ENCODE data around the gene PACRG. TPM values are rescaled to one million over a fixed set of nuclear protein-coding genes. Genes with fewer than 3 reads are reported as not detected.

PACRG gene
- total and polyA plus RNA-seq, 2 donors from 2014 or later, result 7.4 to 20.0 TPM

DNA sequence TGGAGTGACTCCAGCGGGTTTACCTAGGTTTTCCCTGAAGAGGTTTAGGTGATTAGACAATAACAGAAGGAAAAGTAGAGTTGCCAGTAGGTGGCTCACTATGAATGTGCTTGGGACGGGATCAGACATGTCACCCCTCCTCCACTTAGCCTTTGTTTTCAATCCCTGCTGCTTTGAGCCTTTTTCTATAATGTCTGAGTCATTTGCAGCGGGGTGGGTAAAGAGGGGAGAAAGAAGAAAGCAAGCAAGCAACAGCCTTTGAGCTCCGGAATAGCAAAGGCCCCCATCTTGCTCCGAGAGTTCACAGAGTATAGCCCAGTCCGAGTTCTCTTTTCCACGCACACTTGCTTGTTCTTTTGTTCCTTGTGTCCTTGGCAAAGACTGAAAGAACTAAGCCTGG lies 129.1 kb downstream of the PACRG start:
- TF ChIP-seq, protein P1, sequence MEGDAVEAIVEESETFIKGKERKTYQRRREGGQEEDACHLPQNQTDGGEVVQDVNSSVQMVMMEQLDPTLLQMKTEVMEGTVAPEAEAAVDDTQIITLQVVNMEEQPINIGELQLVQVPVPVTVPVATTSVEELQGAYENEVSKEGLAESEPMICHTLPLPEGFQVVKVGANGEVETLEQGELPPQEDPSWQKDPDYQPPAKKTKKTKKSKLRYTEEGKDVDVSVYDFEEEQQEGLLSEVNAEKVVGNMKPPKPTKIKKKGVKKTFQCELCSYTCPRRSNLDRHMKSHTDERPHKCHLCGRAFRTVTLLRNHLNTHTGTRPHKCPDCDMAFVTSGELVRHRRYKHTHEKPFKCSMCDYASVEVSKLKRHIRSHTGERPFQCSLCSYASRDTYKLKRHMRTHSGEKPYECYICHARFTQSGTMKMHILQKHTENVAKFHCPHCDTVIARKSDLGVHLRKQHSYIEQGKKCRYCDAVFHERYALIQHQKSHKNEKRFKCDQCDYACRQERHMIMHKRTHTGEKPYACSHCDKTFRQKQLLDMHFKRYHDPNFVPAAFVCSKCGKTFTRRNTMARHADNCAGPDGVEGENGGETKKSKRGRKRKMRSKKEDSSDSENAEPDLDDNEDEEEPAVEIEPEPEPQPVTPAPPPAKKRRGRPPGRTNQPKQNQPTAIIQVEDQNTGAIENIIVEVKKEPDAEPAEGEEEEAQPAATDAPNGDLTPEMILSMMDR (IDR thresholded peaks at IDR 0.05; ENCODE audit: borderline replicate concordance, extremely low read depth, insufficient read depth), result peak; percentile 37
- peaks cover 0 to 7% (median 0%) of the 10 kb centered on the region in 3 donors for H3K4me1 ChIP-seq (ENCODE audit: control insufficient read depth in 2 of 3, insufficient read depth in 2 of 3, low read depth in 1 of 3, low read length in 3 of 3)
- peak in 4 of 5 donors; percentile 69 to 95 (median 85) for DNase-seq
- intact Hi-C loops (cut with DNase I), result no loop called here
- H3K36me3 ChIP-seq (ENCODE audit: control insufficient read depth in 2 of 3, insufficient read depth in 3 of 3, low read length in 3 of 3), result no peaks in the 10 kb centered on the region
- H3K27ac ChIP-seq (ENCODE audit: low read depth in 2 of 2, low read length in 2 of 2), result no peak overlapping the region
- peak overlapping the region in 1 of 3 donors; percentile 22 for H3K9ac ChIP-seq (ENCODE audit: low read length in 3 of 3)
- peak; percentile 50 for FAIRE-seq
- H3K27me3 ChIP-seq (ENCODE audit: control insufficient read depth, insufficient read depth, low read length), result no peaks in the 10 kb centered on the region
- H3K9me3 ChIP-seq (ENCODE audit: control insufficient read depth in 2 of 3, insufficient read depth in 1 of 3, low read length in 3 of 3), result no peaks in the 10 kb centered on the region
- H3K4me3 ChIP-seq (ENCODE audit: low read length in 3 of 3), result peak overlapping the region; percentile 44 to 65 (median 62)

DNA sequence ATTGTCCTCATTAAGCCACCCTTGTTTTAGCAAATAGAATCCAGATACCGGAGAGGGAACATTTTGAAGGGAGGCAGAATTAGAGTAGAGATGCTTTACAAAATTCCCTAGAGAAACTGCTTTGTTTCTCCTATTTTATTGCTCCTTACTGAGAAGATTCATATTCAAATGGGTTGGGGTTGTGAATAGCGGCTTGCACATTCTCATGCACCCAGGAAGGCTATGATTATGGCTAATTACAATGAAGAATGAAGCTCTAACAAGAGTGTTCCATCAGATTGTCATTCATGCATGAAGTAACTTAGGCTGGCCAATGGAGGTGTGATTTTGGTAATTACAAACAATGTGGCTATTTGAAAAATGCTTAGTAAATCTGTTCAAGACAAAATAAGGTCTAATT lies 129.6 kb downstream of the PACRG start:
- Histone ChIP-seq H3K36me3 (ENCODE audit: control insufficient read depth in 2 of 3, insufficient read depth in 3 of 3, low read length in 3 of 3) (no peaks in the 10 kb centered on the region), H3K27ac (ENCODE audit: low read depth in 2 of 2, low read length in 2 of 2) (no peak overlapping the region), H3K4me3 (ENCODE audit: low read length in 3 of 3) (peak overlapping the region in 2 of 3 donors; percentile 62 to 65), H3K4me1 (ENCODE audit: control insufficient read depth in 2 of 3, insufficient read depth in 2 of 3, low read depth in 1 of 3, low read length in 3 of 3) (peaks cover 0 to 7% (median 0%) of the 10 kb centered on the region in 3 donors), H3K27me3 (ENCODE audit: control insufficient read depth, insufficient read depth, low read length) (no peaks in the 10 kb centered on the region), H3K9ac (ENCODE audit: low read length in 3 of 3) (peak overlapping the region in 1 of 3 donors; percentile 22), H3K9me3 (ENCODE audit: control insufficient read depth in 2 of 3, insufficient read depth in 1 of 3, low read length in 3 of 3) (no peaks in the 10 kb centered on the region)
- intact Hi-C loops (cut with DNase I), result no loop called here
- no peak for FAIRE-seq
- peak in 1 of 5 donors; percentile 11 for DNase-seq
- TF ChIP-seq, protein P1 (IDR thresholded peaks at IDR 0.05; ENCODE audit: borderline replicate concordance, extremely low read depth, insufficient read depth), result no peak

DNA sequence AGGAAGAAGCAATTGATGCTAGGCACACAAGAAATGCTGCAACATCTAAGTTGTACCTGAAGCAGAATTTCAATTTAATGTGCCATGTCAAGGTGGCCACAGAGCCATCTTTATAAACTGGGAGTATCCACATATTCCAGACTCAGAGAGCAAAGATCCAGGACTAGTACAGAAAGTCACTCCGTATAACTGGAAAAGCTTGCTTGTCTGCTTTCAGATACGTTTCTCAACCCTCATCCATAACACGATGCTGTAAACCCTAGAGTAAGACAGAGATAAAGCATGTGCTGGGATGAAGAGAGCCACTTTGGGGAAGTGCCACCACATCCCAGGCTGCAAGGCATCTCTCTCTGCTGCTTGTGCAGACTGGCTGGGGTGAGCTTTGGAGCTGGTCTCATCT lies 134.7 kb downstream of the PACRG start:
- H3K4me3 ChIP-seq (ENCODE audit: low read length in 3 of 3), result no peak overlapping the region
- DNase-seq, result no peak
- TF ChIP-seq, protein P1 (IDR thresholded peaks at IDR 0.05; ENCODE audit: borderline replicate concordance, extremely low read depth, insufficient read depth), result no peak
- intact Hi-C loops (cut with DNase I), result no loop called here
- no peaks in the 10 kb centered on the region for H3K36me3 ChIP-seq (ENCODE audit: control insufficient read depth in 2 of 3, insufficient read depth in 3 of 3, low read length in 3 of 3)
- H3K9me3 ChIP-seq (ENCODE audit: control insufficient read depth in 2 of 3, insufficient read depth in 1 of 3, low read length in 3 of 3), result no peaks in the 10 kb centered on the region
- H3K9ac ChIP-seq (ENCODE audit: low read length in 3 of 3), result no peak overlapping the region
- H3K4me1 ChIP-seq (ENCODE audit: control insufficient read depth in 2 of 3, insufficient read depth in 2 of 3, low read depth in 1 of 3, low read length in 3 of 3), result peaks cover 0 to 1% (median 0%) of the 10 kb centered on the region in 3 donors
- FAIRE-seq, result no peak
- H3K27ac ChIP-seq (ENCODE audit: low read depth in 2 of 2, low read length in 2 of 2), result no peak overlapping the region
- no peaks in the 10 kb centered on the region for H3K27me3 ChIP-seq (ENCODE audit: control insufficient read depth, insufficient read depth, low read length)

DNA sequence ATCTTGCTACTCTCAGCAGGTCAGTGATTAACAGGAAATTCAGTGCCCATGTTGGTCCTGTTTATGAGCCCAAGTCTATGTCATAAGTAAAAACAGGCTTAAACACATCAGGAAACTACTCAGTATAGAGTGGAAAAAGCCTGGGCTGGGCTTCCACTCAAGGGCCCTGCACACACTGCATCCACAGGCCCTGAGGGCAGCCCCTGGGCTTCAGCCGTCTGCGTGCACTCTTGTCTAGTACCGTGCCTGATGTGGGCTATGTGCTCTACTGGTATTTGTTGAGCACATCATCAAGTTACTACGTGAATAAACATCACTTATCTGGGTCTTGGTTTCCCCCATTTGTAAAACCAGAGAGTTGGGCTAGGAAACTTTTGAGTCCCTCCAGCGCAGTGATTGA lies 135.2 kb downstream of the PACRG start:
- TF ChIP-seq, protein P1 (IDR thresholded peaks at IDR 0.05; ENCODE audit: borderline replicate concordance, extremely low read depth, insufficient read depth), result no peak
- no peaks in the 10 kb centered on the region for H3K27me3 ChIP-seq (ENCODE audit: control insufficient read depth, insufficient read depth, low read length)
- intact Hi-C loops (cut with DNase I), result no loop called here
- no peak for FAIRE-seq
- no peak overlapping the region for H3K27ac ChIP-seq (ENCODE audit: low read depth in 2 of 2, low read length in 2 of 2)
- H3K4me3 ChIP-seq (ENCODE audit: low read length in 3 of 3), result no peak overlapping the region
- H3K36me3 ChIP-seq (ENCODE audit: control insufficient read depth in 2 of 3, insufficient read depth in 3 of 3, low read length in 3 of 3), result no peaks in the 10 kb centered on the region
- no peak overlapping the region for H3K9ac ChIP-seq (ENCODE audit: low read length in 3 of 3)
- H3K4me1 ChIP-seq (ENCODE audit: control insufficient read depth in 2 of 3, insufficient read depth in 2 of 3, low read depth in 1 of 3, low read length in 3 of 3), result no peaks in the 10 kb centered on the region
- DNase-seq, result peak in 1 of 5 donors; percentile 36
- H3K9me3 ChIP-seq (ENCODE audit: control insufficient read depth in 2 of 3, insufficient read depth in 1 of 3, low read length in 3 of 3), result no peaks in the 10 kb centered on the region

Data from kidney (tissue), 14 donors.